Liver (tissue), 9 donors: ENCODE data around the gene LRRC2. TPM values are rescaled to one million over a fixed set of nuclear protein-coding genes. Genes with fewer than 3 reads are reported as not detected.

ENCODE experiments used
- DNase-seq: peaks from one replicate; pipeline ENCODE4 v3.0.0-alpha.2; 2017; ENCODE audit warnings: low spot score
- H3K27ac ChIP-seq, 2 donors: one replicate each; pipeline ENCODE4 v1.7.0; 2013; ENCODE audit warnings: inconsistent platforms in 2 of 2, low read length in 2 of 2, control low read depth in 1 of 2, low read depth in 1 of 2, mild to moderate bottlenecking in 1 of 2
- H3K27me3 ChIP-seq, 4 donors: one replicate each; pipeline versions ENCODE4 v1.6.1 to v1.7.0; 2013; ENCODE audit warnings: low read length in 3 of 4, inconsistent platforms in 1 of 4, mild to moderate bottlenecking in 1 of 4, moderate library complexity in 1 of 4; ENCODE audit not compliant: control insufficient read depth in 4 of 4, insufficient read depth in 4 of 4
- H3K36me3 ChIP-seq, 4 donors: one replicate each; pipeline versions ENCODE4 v1.6.1 to v1.7.0; 2013; ENCODE audit warnings: low read length in 3 of 4, mild to moderate bottlenecking in 3 of 4, low read depth in 1 of 4, moderate library complexity in 1 of 4; ENCODE audit not compliant: control insufficient read depth in 4 of 4, insufficient read depth in 3 of 4
- H3K4me1 ChIP-seq, 4 donors: one replicate each; pipeline versions ENCODE4 v1.6.1 to v1.7.0; 2013; ENCODE audit warnings: low read length in 3 of 4, mild to moderate bottlenecking in 3 of 4, moderate library complexity in 1 of 4; ENCODE audit not compliant: control insufficient read depth in 4 of 4, insufficient read depth in 4 of 4
- H3K4me3 ChIP-seq, 3 donors: one replicate each; pipeline versions ENCODE4 v1.6.1 to v1.7.0; 2013; ENCODE audit warnings: low read length in 3 of 3, control low read depth in 1 of 3, low read depth in 1 of 3, mild to moderate bottlenecking in 1 of 3
- H3K9ac ChIP-seq, 2 donors: one replicate each; pipeline ENCODE4 v1.7.0; 2013; ENCODE audit warnings: low read length in 2 of 2, mild to moderate bottlenecking in 2 of 2, moderate library complexity in 2 of 2, control low read depth in 1 of 2, low read depth in 1 of 2
- H3K9me3 ChIP-seq, 4 donors: one replicate each; pipeline versions ENCODE4 v1.6.1 to v1.7.0; 2013; ENCODE audit warnings: low read length in 3 of 4; ENCODE audit not compliant: control insufficient read depth in 4 of 4
- ATF3 ChIP-seq: IDR thresholded peaks from 2 replicates; pipeline ENCODE4 v1.6.1; 2016; ENCODE audit warnings: antibody characterized with exemption
- EGR1 ChIP-seq, 2 donors: IDR thresholded peaks; 2 replicates each; pipeline ENCODE4 v1.6.1; 2016 to 2018; ENCODE audit warnings: antibody characterized with exemption in 2 of 2, low read depth in 2 of 2
- FOXA1 ChIP-seq: IDR thresholded peaks from 2 replicates; pipeline ENCODE4 v1.6.1; 2016; ENCODE audit warnings: antibody characterized with exemption
- FOXA2 ChIP-seq: IDR thresholded peaks from 2 replicates; pipeline ENCODE4 v1.6.1; 2016; ENCODE audit warnings: antibody characterized with exemption
- GABPA ChIP-seq, 2 donors: IDR thresholded peaks in 1 of 2; conservative IDR thresholded peaks in 1 of 2; 2 replicates each; pipeline ENCODE4 v1.6.1; 2016; ENCODE audit warnings: antibody characterized with exemption in 2 of 2, mild to moderate bottlenecking in 1 of 2, moderate library complexity in 1 of 2
- HNF4A ChIP-seq, 2 donors: conservative IDR thresholded peaks; 2 replicates each; pipeline ENCODE4 v1.6.1; 2016; ENCODE audit warnings: antibody characterized with exemption in 2 of 2, mild to moderate bottlenecking in 2 of 2
- HNF4G ChIP-seq: IDR thresholded peaks from 2 replicates; pipeline ENCODE4 v1.6.1; 2016; ENCODE audit warnings: antibody characterized with exemption
- JUND ChIP-seq, 2 donors: IDR thresholded peaks; 2 replicates each; pipeline ENCODE4 v1.6.1; 2016; ENCODE audit warnings: antibody characterized with exemption in 2 of 2
- MAX ChIP-seq: IDR thresholded peaks from 2 replicates; pipeline ENCODE4 v1.6.1; 2016; ENCODE audit warnings: antibody characterized with exemption
- NR2F2 ChIP-seq: IDR thresholded peaks from 2 replicates; pipeline ENCODE4 v1.6.1; 2016; ENCODE audit warnings: antibody characterized with exemption
- RAD21 ChIP-seq, 2 donors: IDR thresholded peaks; 2 replicates each; pipeline ENCODE4 v1.6.1; 2016; ENCODE audit warnings: antibody characterized with exemption in 2 of 2, mild to moderate bottlenecking in 2 of 2
- REST ChIP-seq: IDR thresholded peaks from 2 replicates; pipeline ENCODE4 v1.6.1; 2016; ENCODE audit warnings: antibody characterized with exemption, mild to moderate bottlenecking
- RXRA ChIP-seq, 2 donors: IDR thresholded peaks; 2 replicates each; pipeline ENCODE4 v1.6.1; 2017 to 2018; ENCODE audit warnings: antibody characterized with exemption in 2 of 2, mild to moderate bottlenecking in 1 of 2
- SP1 ChIP-seq: IDR thresholded peaks from 2 replicates; pipeline ENCODE4 v1.6.1; 2018; ENCODE audit warnings: antibody characterized with exemption, mild to moderate bottlenecking
- TAF1 ChIP-seq: conservative IDR thresholded peaks from 2 replicates; pipeline ENCODE4 v1.6.1; 2016; ENCODE audit warnings: antibody characterized with exemption, mild to moderate bottlenecking
- ZBTB33 ChIP-seq: IDR thresholded peaks from 2 replicates; pipeline ENCODE4 v1.6.1; 2016; ENCODE audit warnings: antibody characterized with exemption
- WGBS: extraction: QIAGEN DNeasy Blood & Tissue Kit; methylation state at CpG from one replicate; pipeline ENCODE4 v1.1.7; 2013; 5-methylcytosine and 5-hydroxymethylcytosine counted together
- polyA plus RNA-seq, 2 donors: library from polyadenylated mRNA; stranded (reverse) in 1 of 2; unstranded in 1 of 2; fragments of 200-250 nt in 1 of 2; fragments of >200 nt in 1 of 2; fragmentation: Nextera tagmentation in 1 of 2; extraction: Ambion mirVana in 1 of 2; gene quantifications; one replicate each; pipeline versions ENCODE4 v1.2.1 to v1.2.3, GENCODE V29; 2013 to 2015
- total RNA-seq, 2 donors: library from RNA; depleted of rRNA; stranded (reverse); fragments of >200 nt; gene quantifications; one replicate each; pipeline ENCODE4 v1.2.3, GENCODE V29; 2014
- TF ChIP-seq, protein P1 (sequence below): fragments of 150-350 bp; IDR thresholded peaks from 2 replicates; pipeline ENCODE4 v1.5.1; 2017; ENCODE audit warnings: improper control_type of control experiment, low read depth, low read length; ENCODE audit not compliant: missing input control
- donor health status: healthy.
- donor health status: healthy.
- donor health status: healthy.
- donor health status: healthy.
- donor health status: healthy.

LRRC2 gene
- total and polyA plus RNA-seq, 4 donors, result 0.93 to 7.6 (median 4.2) TPM

GRCh38 chr3:46599590-46599989 is 33.5 kb upstream of the LRRC2 start:
- no peaks in the 10 kb centered on the region for H3K36me3 ChIP-seq
- H3K4me3 ChIP-seq, result no peak overlapping the region
- H3K4me1 ChIP-seq, result no peaks in the 10 kb centered on the region
- no peaks in the 10 kb centered on the region for H3K9me3 ChIP-seq
- TF ChIP-seq ATF3 (no peak), HNF4G (no peak)
- no peak overlapping the region for H3K9ac ChIP-seq
- 92% methylated on average over 5 of the region's 5 CpGs for WGBS
- no peaks in the 10 kb centered on the region for H3K27me3 ChIP-seq
- no peak for DNase-seq
- no peak overlapping the region for H3K27ac ChIP-seq

DNA sequence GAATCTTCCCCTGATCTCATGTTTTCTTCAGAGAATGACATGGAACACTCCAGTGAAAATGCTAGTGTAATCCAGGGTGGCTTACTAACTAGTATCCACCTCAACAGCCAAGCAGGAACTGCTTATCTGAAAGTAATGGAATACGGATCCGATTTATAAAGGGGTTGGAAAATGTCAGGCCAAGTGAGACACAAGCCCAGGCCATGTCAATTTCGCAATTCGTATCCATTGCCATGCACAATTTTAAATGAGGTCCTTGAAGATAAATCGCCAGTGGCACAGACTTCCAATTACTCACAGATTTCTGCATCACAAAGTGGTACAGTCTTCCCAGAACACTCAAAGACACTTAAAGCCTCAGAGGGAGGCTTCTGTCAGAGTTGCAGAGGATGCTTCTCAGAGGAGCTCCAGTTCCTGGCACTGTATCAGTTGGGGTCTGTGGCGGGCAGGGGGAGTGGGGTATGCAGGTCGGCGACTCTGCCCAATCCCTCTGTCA is 29.8 kb upstream of the LRRC2 start:
- DNase-seq, result no peak
- no peak for TF ChIP-seq RAD21 (IDR thresholded peaks at IDR 0.05)
- H3K9me3 ChIP-seq, result no peaks in the 10 kb centered on the region
- H3K4me3 ChIP-seq, result no peak overlapping the region
- WGBS, result 88% methylated on average over 8 of the region's 8 CpGs
- no peak overlapping the region for H3K9ac ChIP-seq
- no peak overlapping the region for H3K27ac ChIP-seq
- no peaks in the 10 kb centered on the region for H3K36me3 ChIP-seq
- no peaks in the 10 kb centered on the region for H3K4me1 ChIP-seq
- no peaks in the 10 kb centered on the region for H3K27me3 ChIP-seq

DNA sequence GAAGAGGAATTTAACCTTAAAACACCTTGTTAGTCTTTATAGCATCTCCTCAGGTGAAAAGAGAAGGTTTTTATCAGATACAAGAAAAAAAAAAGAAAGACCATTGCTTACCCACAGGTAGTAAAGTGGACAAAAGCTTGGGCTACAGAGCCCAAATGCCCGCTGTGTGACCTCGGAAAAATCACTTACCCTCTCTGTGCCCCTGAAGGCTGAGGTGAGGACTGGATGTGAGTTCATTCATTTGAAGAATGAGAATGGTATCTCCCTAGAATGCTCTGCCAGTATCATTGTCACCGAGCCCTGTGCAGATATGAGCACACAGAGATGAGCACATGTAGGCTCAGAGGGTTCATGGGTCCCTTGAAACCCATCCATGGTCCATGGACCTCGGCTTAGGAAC is 28.6 kb upstream of the LRRC2 start:
- TF ChIP-seq SP1 (no peak), FOXA2 (no peak), RXRA (IDR thresholded peaks at IDR 0.05) (no peak), FOXA1 (no peak), ATF3 (no peak), GABPA (IDR thresholded peaks at IDR 0.05 in 1 of 2, conservative IDR thresholded peaks at IDR 0.05 in 1 of 2) (no peak), MAX (no peak), NR2F2 (no peak), HNF4G (no peak), RAD21 (IDR thresholded peaks at IDR 0.05) (no peak), EGR1 (IDR thresholded peaks at IDR 0.05; ENCODE audit: low read depth in 2 of 2) (no peak), TAF1 (no peak), REST (no peak), ZBTB33 (no peak), HNF4A (conservative IDR thresholded peaks at IDR 0.05) (no peak), JUND (IDR thresholded peaks at IDR 0.05) (no peak)
- TF ChIP-seq, protein P1, sequence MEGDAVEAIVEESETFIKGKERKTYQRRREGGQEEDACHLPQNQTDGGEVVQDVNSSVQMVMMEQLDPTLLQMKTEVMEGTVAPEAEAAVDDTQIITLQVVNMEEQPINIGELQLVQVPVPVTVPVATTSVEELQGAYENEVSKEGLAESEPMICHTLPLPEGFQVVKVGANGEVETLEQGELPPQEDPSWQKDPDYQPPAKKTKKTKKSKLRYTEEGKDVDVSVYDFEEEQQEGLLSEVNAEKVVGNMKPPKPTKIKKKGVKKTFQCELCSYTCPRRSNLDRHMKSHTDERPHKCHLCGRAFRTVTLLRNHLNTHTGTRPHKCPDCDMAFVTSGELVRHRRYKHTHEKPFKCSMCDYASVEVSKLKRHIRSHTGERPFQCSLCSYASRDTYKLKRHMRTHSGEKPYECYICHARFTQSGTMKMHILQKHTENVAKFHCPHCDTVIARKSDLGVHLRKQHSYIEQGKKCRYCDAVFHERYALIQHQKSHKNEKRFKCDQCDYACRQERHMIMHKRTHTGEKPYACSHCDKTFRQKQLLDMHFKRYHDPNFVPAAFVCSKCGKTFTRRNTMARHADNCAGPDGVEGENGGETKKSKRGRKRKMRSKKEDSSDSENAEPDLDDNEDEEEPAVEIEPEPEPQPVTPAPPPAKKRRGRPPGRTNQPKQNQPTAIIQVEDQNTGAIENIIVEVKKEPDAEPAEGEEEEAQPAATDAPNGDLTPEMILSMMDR, result no peak
- Histone ChIP-seq H3K4me3 (no peak overlapping the region), H3K27me3 (no peaks in the 10 kb centered on the region), H3K9me3 (no peaks in the 10 kb centered on the region), H3K9ac (no peak overlapping the region), H3K27ac (no peak overlapping the region), H3K36me3 (no peaks in the 10 kb centered on the region), H3K4me1 (no peaks in the 10 kb centered on the region)
- 91% methylated on average over 4 of the region's 4 CpGs for WGBS
- DNase-seq, result no peak
